Neural crest cell (in vitro differentiated cells): Measurements from ENCODE around the gene IL12RB2. TPM values are rescaled to one million over a fixed set of nuclear protein-coding genes. Genes with fewer than 3 reads are reported as not detected.

Source experiments
- DNase-seq: peaks from one replicate; pipeline ENCODE4 v3.0.0; 2021; ENCODE audit warnings: low read depth, mixed read lengths, low spot score
- H3K27ac Mint-ChIP-seq: one replicate; pipeline ENCODE4 v1.8.0; 2021; ENCODE audit warnings: mild to moderate bottlenecking, mixed read lengths; ENCODE audit not compliant: unreplicated experiment
- H3K27me3 Mint-ChIP-seq: 2 replicates; pipeline ENCODE4 v1.8.0; 2021; ENCODE audit warnings: low read depth, mild to moderate bottlenecking, mixed read lengths
- H3K36me3 Mint-ChIP-seq: 2 replicates; pipeline ENCODE4 v1.8.0; 2021; ENCODE audit warnings: low read depth, mild to moderate bottlenecking, mixed read lengths
- H3K4me1 Mint-ChIP-seq: 2 replicates; pipeline ENCODE4 v1.8.0; 2021; ENCODE audit warnings: mixed read lengths
- H3K4me3 Mint-ChIP-seq: one replicate; pipeline ENCODE4 v1.8.0; 2021; ENCODE audit warnings: mild to moderate bottlenecking, mixed read lengths
- H3K9me3 Mint-ChIP-seq: 2 replicates; pipeline ENCODE4 v1.8.0; 2021; ENCODE audit warnings: mixed read lengths
- total RNA-seq: library from RNA; stranded (reverse); gene quantifications from 2 replicates; pipeline ENCODE4 v1.2.1, GENCODE V29; 2021
- TF ChIP-seq, protein P1 (sequence below): fragments of 200-600 bp; sonication (generic); conservative IDR thresholded peaks from 2 replicates; pipeline ENCODE4 v1.5.0; 2021; ENCODE audit warnings: antibody characterized with exemption, mild to moderate bottlenecking

IL12RB2 gene
- total RNA-seq, 1 donor from 2014 or later: 0.19 TPM

DNA sequence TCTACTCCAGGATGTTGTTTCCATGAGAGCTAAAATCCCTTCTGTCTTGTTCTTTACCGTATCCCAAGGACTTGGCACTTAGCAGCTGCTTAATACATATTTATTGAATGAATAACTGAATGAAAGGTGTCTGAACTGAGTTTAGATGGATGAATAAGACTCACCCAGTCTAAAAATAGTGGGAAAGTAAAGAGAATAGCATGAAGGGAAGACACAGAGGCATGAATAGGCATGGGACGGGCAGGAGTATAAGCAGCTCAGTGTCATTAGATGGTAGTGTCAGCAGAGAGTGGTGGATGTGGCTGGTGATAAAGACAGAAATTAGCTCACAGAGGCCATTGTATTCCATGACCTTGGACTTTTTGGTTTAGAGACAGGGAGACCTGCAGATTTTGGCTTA, 9.2 kb downstream of the IL12RB2 start:
- no peaks in the 10 kb centered on the region for H3K36me3 Mint-ChIP-seq
- H3K4me1 Mint-ChIP-seq: peaks cover 11% of the 10 kb centered on the region
- H3K27me3 Mint-ChIP-seq: peaks cover 4% of the 10 kb centered on the region
- no peak overlapping the region for H3K4me3 Mint-ChIP-seq
- DNase-seq: no peak
- H3K27ac Mint-ChIP-seq: no peak overlapping the region
- H3K9me3 Mint-ChIP-seq: no peaks in the 10 kb centered on the region
- TF ChIP-seq, protein P1, sequence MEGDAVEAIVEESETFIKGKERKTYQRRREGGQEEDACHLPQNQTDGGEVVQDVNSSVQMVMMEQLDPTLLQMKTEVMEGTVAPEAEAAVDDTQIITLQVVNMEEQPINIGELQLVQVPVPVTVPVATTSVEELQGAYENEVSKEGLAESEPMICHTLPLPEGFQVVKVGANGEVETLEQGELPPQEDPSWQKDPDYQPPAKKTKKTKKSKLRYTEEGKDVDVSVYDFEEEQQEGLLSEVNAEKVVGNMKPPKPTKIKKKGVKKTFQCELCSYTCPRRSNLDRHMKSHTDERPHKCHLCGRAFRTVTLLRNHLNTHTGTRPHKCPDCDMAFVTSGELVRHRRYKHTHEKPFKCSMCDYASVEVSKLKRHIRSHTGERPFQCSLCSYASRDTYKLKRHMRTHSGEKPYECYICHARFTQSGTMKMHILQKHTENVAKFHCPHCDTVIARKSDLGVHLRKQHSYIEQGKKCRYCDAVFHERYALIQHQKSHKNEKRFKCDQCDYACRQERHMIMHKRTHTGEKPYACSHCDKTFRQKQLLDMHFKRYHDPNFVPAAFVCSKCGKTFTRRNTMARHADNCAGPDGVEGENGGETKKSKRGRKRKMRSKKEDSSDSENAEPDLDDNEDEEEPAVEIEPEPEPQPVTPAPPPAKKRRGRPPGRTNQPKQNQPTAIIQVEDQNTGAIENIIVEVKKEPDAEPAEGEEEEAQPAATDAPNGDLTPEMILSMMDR: no peak

DNA sequence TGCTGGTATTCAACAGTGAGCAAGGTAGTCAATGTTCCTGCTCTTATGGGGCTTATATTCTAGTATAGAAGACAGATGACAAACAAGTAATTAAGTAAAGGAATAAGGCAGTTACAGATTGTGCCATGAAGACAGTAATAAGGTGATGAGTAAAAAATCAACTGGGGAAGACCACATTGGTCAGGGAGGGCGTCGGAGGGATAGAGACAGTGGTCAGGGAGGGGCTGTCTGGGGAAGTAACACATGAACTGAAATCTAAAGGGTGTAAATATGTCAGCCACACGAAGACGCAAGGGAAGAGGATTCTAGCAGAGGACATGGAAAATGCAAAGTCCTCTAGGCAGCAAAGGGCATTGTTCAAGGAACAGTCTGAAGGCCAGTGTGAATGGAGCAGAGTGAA, 10.1 kb downstream of the IL12RB2 start:
- Mint-ChIP-seq H3K4me3 (no peak overlapping the region), H3K36me3 (no peaks in the 10 kb centered on the region), H3K27me3 (peaks cover 4% of the 10 kb centered on the region), H3K9me3 (no peaks in the 10 kb centered on the region), H3K27ac (no peak overlapping the region), H3K4me1 (peaks cover 11% of the 10 kb centered on the region)
- TF ChIP-seq, protein P1: no peak
- no peak for DNase-seq

DNA sequence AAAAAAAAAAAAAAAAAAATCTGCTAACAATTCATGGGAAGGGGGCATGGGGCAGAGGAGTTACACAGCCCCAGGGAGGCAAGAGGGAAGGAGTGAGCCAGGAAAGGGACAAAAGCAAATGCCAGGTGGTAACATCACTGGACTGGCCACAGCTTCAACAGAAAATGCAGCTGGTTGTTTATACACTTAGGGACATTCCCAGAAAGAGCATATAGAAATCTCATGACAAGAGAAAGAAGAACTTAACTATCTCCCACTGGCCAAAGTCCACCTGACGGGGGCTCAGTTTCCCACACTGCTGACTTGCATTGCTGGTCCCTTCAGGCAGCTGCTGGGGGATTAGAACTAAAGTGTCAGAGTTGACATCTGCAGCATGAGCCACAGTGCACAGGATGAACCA, 14.8 kb downstream of the IL12RB2 start:
- Mint-ChIP-seq H3K36me3 (no peaks in the 10 kb centered on the region), H3K9me3 (no peaks in the 10 kb centered on the region), H3K4me3 (no peak overlapping the region), H3K27me3 (peaks cover 4% of the 10 kb centered on the region), H3K4me1 (no peaks in the 10 kb centered on the region), H3K27ac (no peak overlapping the region)
- no peak for DNase-seq
- TF ChIP-seq, protein P1: no peak

DNA sequence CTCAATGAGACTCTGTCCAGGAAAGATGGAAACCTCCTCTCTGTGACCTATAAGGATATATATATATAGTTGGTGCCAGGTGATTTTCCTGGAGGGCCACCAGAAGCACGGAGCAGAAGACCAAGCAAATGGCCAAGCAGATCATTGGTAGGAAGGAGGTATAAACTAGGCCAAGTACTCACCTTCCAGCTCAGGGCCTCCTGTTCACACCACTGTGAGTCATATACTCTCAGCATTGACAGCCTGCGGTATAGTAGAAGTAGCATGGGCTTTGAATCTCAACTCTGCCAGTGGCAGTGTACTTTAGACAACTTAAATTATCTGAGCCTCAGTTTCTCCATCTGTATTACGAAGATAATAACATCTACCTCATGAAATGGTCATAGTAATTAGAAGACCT, 15.4 kb downstream of the IL12RB2 start:
- TF ChIP-seq, protein P1: no peak
- no peak for DNase-seq
- Mint-ChIP-seq H3K4me3 (no peak overlapping the region), H3K4me1 (no peaks in the 10 kb centered on the region), H3K27me3 (peaks cover 4% of the 10 kb centered on the region), H3K36me3 (no peaks in the 10 kb centered on the region), H3K27ac (no peak overlapping the region), H3K9me3 (no peaks in the 10 kb centered on the region)

DNA sequence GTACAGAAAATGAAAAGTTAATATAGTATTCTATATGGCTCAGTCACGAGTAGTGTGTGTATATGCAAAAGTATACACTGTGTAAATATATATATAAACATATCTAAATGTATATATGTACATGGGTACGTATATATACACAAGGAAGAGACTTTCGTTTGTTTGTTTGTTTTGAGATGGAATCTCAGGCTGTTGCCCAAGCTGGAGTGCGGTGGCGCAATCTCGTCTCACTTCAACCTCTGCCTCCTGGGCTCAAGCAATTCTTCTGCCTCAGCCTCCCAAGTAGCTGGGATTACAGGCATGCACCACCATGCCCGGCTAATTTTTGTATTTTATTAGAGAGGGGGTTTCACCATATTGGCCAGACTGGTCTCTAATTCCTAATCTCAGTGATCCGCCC, 16.4 kb downstream of the IL12RB2 start:
- Mint-ChIP-seq H3K9me3 (no peaks in the 10 kb centered on the region), H3K27ac (no peak overlapping the region), H3K27me3 (peaks cover 4% of the 10 kb centered on the region), H3K4me1 (no peaks in the 10 kb centered on the region), H3K36me3 (no peaks in the 10 kb centered on the region), H3K4me3 (no peak overlapping the region)
- DNase-seq: no peak
- TF ChIP-seq, protein P1: no peak
